Mesendoderm (in vitro differentiated cells): ENCODE data around the gene SUFU.

ENCODE experiments used
- DNase-seq: peaks from one replicate; pipeline ENCODE4 v3.0.0; 2013
- H2AK5ac ChIP-seq: 2 replicates; pipeline ENCODE4 v1.6.1; 2013; ENCODE audit warnings: low read length, inconsistent platforms
- H2BK120ac ChIP-seq: 2 replicates; pipeline ENCODE4 v1.6.1; 2013; ENCODE audit warnings: low read depth, mild to moderate bottlenecking, low read length, moderate library complexity, mixed read lengths
- H2BK15ac ChIP-seq: replicated peaks from 2 replicates; pipeline ENCODE4 v1.6.1; 2013; ENCODE audit warnings: low read depth, mild to moderate bottlenecking, moderate library complexity
- H2BK5ac ChIP-seq: 2 replicates; pipeline ENCODE4 v1.6.1; 2013; ENCODE audit warnings: low read length, inconsistent platforms
- H3K18ac ChIP-seq: 2 replicates; pipeline ENCODE4 v1.6.1; 2013; ENCODE audit warnings: mild to moderate bottlenecking, low read length, mixed read lengths
- H3K23ac ChIP-seq: one replicate; pipeline ENCODE4 v1.6.1; 2013; ENCODE audit warnings: low read length
- H3K27ac ChIP-seq: 2 replicates; pipeline ENCODE4 v1.5.1; 2013; ENCODE audit warnings: low read depth, mild to moderate bottlenecking, inconsistent platforms, low read length, moderate library complexity
- H3K27me3 ChIP-seq: 2 replicates; pipeline ENCODE4 v1.6.1; 2013; ENCODE audit warnings: low read length, control low read depth, mild to moderate bottlenecking, inconsistent platforms; ENCODE audit not compliant: insufficient read depth, poor library complexity
- H3K36me3 ChIP-seq: 2 replicates; pipeline ENCODE4 v1.6.1; 2013; ENCODE audit warnings: low read length, inconsistent platforms; ENCODE audit not compliant: control insufficient read depth, insufficient read depth
- H3K4ac ChIP-seq: one replicate; pipeline ENCODE4 v1.6.1; 2013; ENCODE audit warnings: low read depth, mild to moderate bottlenecking, low read length, moderate library complexity
- H3K4me1 ChIP-seq: 2 replicates; pipeline ENCODE4 v1.6.1; 2013; ENCODE audit warnings: low read depth, low read length, inconsistent platforms; ENCODE audit not compliant: control insufficient read depth
- H3K4me2 ChIP-seq: 2 replicates; pipeline ENCODE4 v1.6.1; 2013; ENCODE audit warnings: low read length
- H3K4me3 ChIP-seq: 2 replicates; pipeline ENCODE4 v1.5.1; 2013; ENCODE audit warnings: mild to moderate bottlenecking, low read length
- H3K56ac ChIP-seq: one replicate; pipeline ENCODE4 v1.6.1; 2013; ENCODE audit warnings: low read length
- H3K79me1 ChIP-seq: 2 replicates; pipeline ENCODE4 v1.6.1; 2013; ENCODE audit warnings: low read length, inconsistent platforms
- H3K79me2 ChIP-seq: 2 replicates; pipeline ENCODE4 v1.6.1; 2013; ENCODE audit warnings: mild to moderate bottlenecking, low read length; ENCODE audit not compliant: control insufficient read depth, insufficient read depth
- H3K9ac ChIP-seq: 2 replicates; pipeline ENCODE4 v1.6.1; 2013; ENCODE audit warnings: low read length, inconsistent platforms
- H4K5ac ChIP-seq: one replicate; pipeline ENCODE4 v1.6.1; 2013; ENCODE audit warnings: low read length
- H4K8ac ChIP-seq: one replicate; pipeline ENCODE4 v1.6.1; 2013; ENCODE audit warnings: low read depth, mild to moderate bottlenecking, control low read depth, low read length, moderate library complexity
- WGBS: extraction: QIAGEN DNeasy Blood & Tissue Kit; methylation state at CpG from one replicate; pipeline ENCODE4 v1.1.7; 2013; ENCODE audit warnings: low lambda C conversion rate, missing lambda C conversion rate; ENCODE audit not compliant: insufficient coverage; ENCODE audit errors: extremely low coverage; 5-methylcytosine and 5-hydroxymethylcytosine counted together

The SUFU gene

DNA sequence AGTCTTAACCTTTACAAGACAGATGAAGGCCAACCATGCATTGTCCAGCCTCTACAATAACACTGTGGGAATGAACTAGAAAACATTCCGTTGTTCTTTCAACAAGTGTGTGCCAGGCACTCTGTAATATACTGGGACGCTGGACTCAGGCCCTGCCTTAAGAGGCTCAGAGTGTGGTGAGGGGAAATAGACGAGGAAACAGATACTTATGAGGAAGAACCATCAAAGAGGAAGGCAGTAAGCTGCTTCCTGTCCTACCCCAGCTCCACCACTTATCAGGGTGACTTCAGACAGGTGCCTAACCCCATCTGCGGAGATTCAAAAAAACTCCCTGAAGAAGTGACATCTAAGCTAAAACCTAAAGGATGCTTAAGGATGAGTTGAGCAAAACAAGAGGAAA lies 131.6 kb downstream of the SUFU start:
- Histone ChIP-seq H3K79me2 (no peaks in the 10 kb centered on the region), H3K27me3 (no peaks in the 10 kb centered on the region), H2AK5ac (no peak overlapping the region), H3K27ac (no peak overlapping the region), H2BK15ac (no peak overlapping the region), H2BK120ac (no peak overlapping the region), H2BK5ac (no peak overlapping the region), H3K23ac (no peak overlapping the region), H3K18ac (no peak overlapping the region), H3K4me2 (no peak overlapping the region), H3K56ac (no peak overlapping the region), H3K4ac (no peak overlapping the region), H3K4me3 (no peak overlapping the region), H4K5ac (no peak overlapping the region), H3K79me1 (no peaks in the 10 kb centered on the region), H4K8ac (no peak overlapping the region), H3K4me1 (peaks cover 3% of the 10 kb centered on the region), H3K36me3 (no peaks in the 10 kb centered on the region), H3K9ac (no peak overlapping the region)
- WGBS, result no CpG with 5 or more reads among the region's 4 CpGs
- DNase-seq, result no peak

GRCh38 chr10:102639537-102639936 lies 135.8 kb downstream of the SUFU start:
- DNase-seq, result peak; percentile 54
- Histone ChIP-seq H3K4ac (no peak overlapping the region), H4K5ac (no peak overlapping the region), H2BK15ac (no peak overlapping the region), H3K23ac (no peak overlapping the region), H3K27me3 (no peaks in the 10 kb centered on the region), H3K79me2 (peaks cover under 1% of the 10 kb centered on the region), H2AK5ac (no peak overlapping the region), H3K4me3 (no peak overlapping the region), H3K27ac (no peak overlapping the region), H3K56ac (no peak overlapping the region), H2BK120ac (no peak overlapping the region), H4K8ac (no peak overlapping the region), H3K9ac (no peak overlapping the region), H3K36me3 (no peaks in the 10 kb centered on the region), H2BK5ac (no peak overlapping the region), H3K18ac (no peak overlapping the region), H3K79me1 (no peaks in the 10 kb centered on the region), H3K4me1 (no peaks in the 10 kb centered on the region), H3K4me2 (no peak overlapping the region)
- no CpG with 5 or more reads among the region's 2 CpGs for WGBS

- H3K18ac ChIP-seq, result no peak overlapping the region
- peak overlapping the region; percentile 90 for H3K56ac ChIP-seq
- H3K79me1 ChIP-seq, result peaks cover under 1% of the 10 kb centered on the region
- no peak overlapping the region for H2BK120ac ChIP-seq
- no peak overlapping the region for H3K23ac ChIP-seq
- no peak overlapping the region for H3K27ac ChIP-seq
- no peak for DNase-seq
- peak overlapping the region; percentile 85 for H3K9ac ChIP-seq
- H3K79me2 ChIP-seq, result peaks cover 13% of the 10 kb centered on the region
- no peak overlapping the region for H2BK15ac ChIP-seq
- H3K4me3 ChIP-seq, result no peak overlapping the region
- H3K4me2 ChIP-seq, result peak overlapping the region; percentile 14
- no peak overlapping the region for H2AK5ac ChIP-seq
- H3K4ac ChIP-seq, result no peak overlapping the region
- WGBS, result no CpG with 5 or more reads among the region's 7 CpGs
- no peaks in the 10 kb centered on the region for H3K36me3 ChIP-seq
- no peak overlapping the region for H4K8ac ChIP-seq
- no peaks in the 10 kb centered on the region for H3K27me3 ChIP-seq
- H2BK5ac ChIP-seq, result no peak overlapping the region
- peaks cover under 1% of the 10 kb centered on the region for H3K4me1 ChIP-seq
- H4K5ac ChIP-seq, result no peak overlapping the region
These were observed 137.6 kb downstream of the SUFU start for GRCh38 chr10:102641402-102641801.

- Histone ChIP-seq H3K36me3 (no peaks in the 10 kb centered on the region), H2AK5ac (no peak overlapping the region), H3K79me1 (peaks cover 5% of the 10 kb centered on the region), H3K9ac (peak overlapping the region; percentile 85), H3K23ac (peak overlapping the region; percentile 89), H2BK5ac (no peak overlapping the region), H2BK15ac (no peak overlapping the region), H3K79me2 (peaks cover 20% of the 10 kb centered on the region), H3K56ac (peak overlapping the region; percentile 96), H4K5ac (peak overlapping the region; percentile 81), H3K27ac (peak overlapping the region; percentile 97), H2BK120ac (peak overlapping the region; percentile 65), H3K4me2 (peak overlapping the region; percentile 99), H3K4me1 (peaks cover 3% of the 10 kb centered on the region), H3K18ac (peak overlapping the region; percentile 92), H4K8ac (peak overlapping the region; percentile 30), H3K4me3 (peak overlapping the region; percentile 63), H3K4ac (peak overlapping the region; percentile 97), H3K27me3 (no peaks in the 10 kb centered on the region)
- no CpG with 5 or more reads among the region's 77 CpGs for WGBS
- peak; percentile 99 for DNase-seq
These were observed 138.3 kb downstream of the SUFU start for GRCh38 chr10:102641880-102642735.

DNA sequence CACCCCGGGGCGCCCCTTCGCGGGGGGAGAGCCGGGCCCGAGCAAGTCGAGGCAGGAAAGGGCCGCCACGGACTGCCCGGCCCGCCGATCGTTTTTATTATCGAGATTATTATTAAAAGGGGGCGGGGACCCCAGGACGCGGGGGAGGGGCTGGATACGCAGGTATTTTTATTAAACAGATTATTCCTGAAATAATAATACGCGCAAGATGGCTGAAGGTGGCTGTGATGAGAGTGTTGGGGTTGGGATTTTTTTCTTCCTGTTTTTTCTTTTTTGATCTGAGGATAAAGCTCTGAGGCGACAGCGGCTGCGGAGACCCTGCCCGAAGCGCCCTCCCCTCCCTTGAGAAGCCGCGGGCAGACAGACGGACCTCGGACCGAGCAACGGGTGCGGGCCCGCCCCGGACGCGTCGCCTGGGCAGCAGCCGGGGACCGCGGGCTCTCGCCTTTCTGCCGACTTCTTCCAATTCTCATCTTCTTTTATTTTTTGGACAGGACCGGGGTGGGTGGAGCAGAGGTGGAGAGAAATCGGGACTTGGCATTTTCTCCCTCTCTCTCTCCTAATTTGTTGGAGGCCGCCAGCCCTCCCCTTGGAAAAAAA lies 139.1 kb downstream of the SUFU start:
- peak overlapping the region; percentile 97 for H3K27ac ChIP-seq
- no CpG with 5 or more reads among the region's 45 CpGs for WGBS
- peak overlapping the region; percentile 92 for H3K18ac ChIP-seq
- peak overlapping the region; percentile 84 for H3K9ac ChIP-seq
- H3K27me3 ChIP-seq, result no peaks in the 10 kb centered on the region
- H3K4me1 ChIP-seq, result peaks cover 3% of the 10 kb centered on the region
- peak overlapping the region; percentile 89 for H3K23ac ChIP-seq
- no peak for DNase-seq
- no peak overlapping the region for H2BK15ac ChIP-seq
- peak overlapping the region; percentile 97 for H3K4ac ChIP-seq
- no peaks in the 10 kb centered on the region for H3K36me3 ChIP-seq
- H2BK120ac ChIP-seq, result peak overlapping the region; percentile 64
- no peak overlapping the region for H2AK5ac ChIP-seq
- peak overlapping the region; percentile 96 for H3K56ac ChIP-seq
- no peak overlapping the region for H4K5ac ChIP-seq
- H3K4me3 ChIP-seq, result peak overlapping the region; percentile 57
- peak overlapping the region; percentile 74 for H3K4me2 ChIP-seq
- H2BK5ac ChIP-seq, result no peak overlapping the region
- H3K79me2 ChIP-seq, result peaks cover 27% of the 10 kb centered on the region
- peak overlapping the region; percentile 44 for H4K8ac ChIP-seq
- H3K79me1 ChIP-seq, result peaks cover 5% of the 10 kb centered on the region
